ENCODE measurements around the gene PDRG1. TPM values are rescaled to one million over a fixed set of nuclear protein-coding genes. Genes with fewer than 3 reads are reported as not detected.
"Not testable (repeated sequence)": the region's sequence is repeated elsewhere in the genome, so short reads cannot be mapped to it uniquely, and the experiment has no call there.

Gene PDRG1
- polyA plus RNA-seq, 4 donors, result 19.8 to 22.2 (median 20.7) TPM

GRCh38 chr20:31929631-31930030, 22.2 kb downstream of the PDRG1 start:
- DNase-seq (ENCODE audit: low read depth in 4 of 4, low spot score in 2 of 4), result not testable (repeated sequence)

- no peak for DNase-seq (ENCODE audit: low read depth in 4 of 4, low spot score in 2 of 4)
Measured at GRCh38 chr20:31927627-31928159, 24.2 kb downstream of the PDRG1 start.

- DNase-seq (ENCODE audit: low read depth in 4 of 4, low spot score in 2 of 4), result no peak
Measured at GRCh38 chr20:31926493-31926892, 25.4 kb downstream of the PDRG1 start.

GRCh38 chr20:31925631-31926030, 26.2 kb downstream of the PDRG1 start:
- no peak for DNase-seq (ENCODE audit: low read depth in 4 of 4, low spot score in 2 of 4)

- no peak for DNase-seq (ENCODE audit: low read depth in 4 of 4, low spot score in 2 of 4)
Measured at GRCh38 chr20:31924561-31924960, 27.3 kb downstream of the PDRG1 start.

- DNase-seq (ENCODE audit: low read depth in 4 of 4, low spot score in 2 of 4), result no peak
Measured at GRCh38 chr20:31923388-31924331, 28.2 kb downstream of the PDRG1 start.

GRCh38 chr20:31922588-31922987, 29.3 kb downstream of the PDRG1 start:
- DNase-seq (ENCODE audit: low read depth in 4 of 4, low spot score in 2 of 4), result no peak

GRCh38 chr20:31922181-31922580, 29.7 kb downstream of the PDRG1 start:
- DNase-seq (ENCODE audit: low read depth in 4 of 4, low spot score in 2 of 4), result no peak

GRCh38 chr20:31921480-31921879, 30.4 kb downstream of the PDRG1 start:
- DNase-seq (ENCODE audit: low read depth in 4 of 4, low spot score in 2 of 4), result not testable (repeated sequence)

GRCh38 chr20:31920275-31920855, 31.5 kb downstream of the PDRG1 start:
- no peak for DNase-seq (ENCODE audit: low read depth in 4 of 4, low spot score in 2 of 4)

GRCh38 chr20:31919410-31920155, 32.3 kb downstream of the PDRG1 start:
- no peak for DNase-seq (ENCODE audit: low read depth in 4 of 4, low spot score in 2 of 4)

GRCh38 chr20:31918466-31919105, 33.3 kb downstream of the PDRG1 start:
- DNase-seq (ENCODE audit: low read depth in 4 of 4, low spot score in 2 of 4), result no peak

GRCh38 chr20:31917962-31918412, 33.9 kb downstream of the PDRG1 start:
- not testable (repeated sequence) for DNase-seq (ENCODE audit: low read depth in 4 of 4, low spot score in 2 of 4)

GRCh38 chr20:31916708-31917107, 35.1 kb downstream of the PDRG1 start:
- no peak for DNase-seq (ENCODE audit: low read depth in 4 of 4, low spot score in 2 of 4)

GRCh38 chr20:31915491-31916280, 36.2 kb downstream of the PDRG1 start:
- DNase-seq (ENCODE audit: low read depth in 4 of 4, low spot score in 2 of 4), result no peak

- DNase-seq (ENCODE audit: low read depth in 4 of 4, low spot score in 2 of 4), result no peak
Measured at GRCh38 chr20:31914170-31914569, 37.7 kb downstream of the PDRG1 start.

- DNase-seq (ENCODE audit: low read depth in 4 of 4, low spot score in 2 of 4), result no peak
Measured at GRCh38 chr20:31913431-31914157, 38.3 kb downstream of the PDRG1 start.

- no peak for DNase-seq (ENCODE audit: low read depth in 4 of 4, low spot score in 2 of 4)
Measured at GRCh38 chr20:31910071-31910803, 41.6 kb downstream of the PDRG1 start.

Data from left renal cortex interstitium (tissue), 4 donors.